PC-9 (cell line): ENCODE measurements around the gene PLB1. TPM values are rescaled to one million over a fixed set of nuclear protein-coding genes. Genes with fewer than 3 reads are reported as not detected.

ENCODE experiments used
- BruUV-seq: library from RNA; stranded (reverse); fragments of 400-500 nt; replicated peaks from 2 replicates; lab custom pipeline; 2021; lab: Mats Ljungman, UMichigan
- CTCF ChIA-PET: fragments of 300-600 bp; sonication (Branson Sonifier 250); formaldehyde crosslinking; loops from one replicate; lab custom pipeline; 2022; ENCODE audit warnings: antibody characterized with exemption; lab: Charles Lee
- POLR2A ChIA-PET: fragments of 300-600 bp; sonication (Branson Sonifier 250); formaldehyde crosslinking; loops from one replicate; lab custom pipeline; 2022; ENCODE audit warnings: antibody characterized with exemption; ENCODE audit not compliant: unreplicated experiment; lab: Charles Lee
- DNase-seq, 2 experiments: peaks; one replicate each; pipeline versions ENCODE4 v3.0.0 to v3.0.0-alpha.2; 2015 to 2022; ENCODE audit warnings: mixed read lengths in 1 of 2
- H2AFZ ChIP-seq: fragments of 200-600 bp; sonication (generic); 2 replicates; pipeline ENCODE4 v1.8.1; 2017; ENCODE audit warnings: antibody characterized with exemption
- H3F3A ChIP-seq: fragments of 200-600 bp; sonication (generic); 2 replicates; pipeline ENCODE4 v1.8.1; 2017; ENCODE audit warnings: antibody characterized with exemption, mild to moderate bottlenecking, low read depth; ENCODE audit not compliant: insufficient read depth
- H3K27ac ChIP-seq: fragments of 200-600 bp; sonication (generic); 2 replicates; pipeline ENCODE4 v1.6.1; 2016; ENCODE audit warnings: mixed run types
- H3K27me3 ChIP-seq: fragments of 200-600 bp; sonication (generic); 2 replicates; pipeline ENCODE4 v1.6.1; 2016; ENCODE audit warnings: low read depth, mixed run types; ENCODE audit not compliant: insufficient read depth
- H3K36me3 ChIP-seq: fragments of 200-600 bp; sonication (generic); 2 replicates; pipeline ENCODE4 v1.6.1; 2016; ENCODE audit warnings: low read depth, mixed run types
- H3K4me1 ChIP-seq: fragments of 200-600 bp; sonication (generic); replicated peaks from 2 replicates; pipeline ENCODE4 v1.6.1; 2016; ENCODE audit warnings: mixed run types; ENCODE audit not compliant: insufficient read depth
- H3K4me2 ChIP-seq: fragments of 200-600 bp; sonication (generic); 2 replicates; pipeline ENCODE4 v1.6.1; 2017; ENCODE audit warnings: mixed run types
- H3K4me3 ChIP-seq: fragments of 200-600 bp; sonication (generic); 2 replicates; pipeline ENCODE4 v1.6.1; 2016; ENCODE audit warnings: mixed run types
- H3K79me2 ChIP-seq: fragments of 200-600 bp; sonication (generic); 2 replicates; pipeline ENCODE4 v1.6.1; 2017; ENCODE audit warnings: low read depth, mixed run types
- H3K9me2 ChIP-seq: fragments of 200-600 bp; sonication (generic); 2 replicates; pipeline ENCODE4 v1.8.1; 2017; ENCODE audit warnings: mild to moderate bottlenecking; ENCODE audit not compliant: insufficient read depth
- H3K9me3 ChIP-seq: fragments of 200-600 bp; sonication (generic); 2 replicates; pipeline ENCODE4 v1.8.1; 2016; ENCODE audit warnings: low read depth; ENCODE audit not compliant: insufficient read depth
- H4K20me1 ChIP-seq: fragments of 200-600 bp; sonication (generic); 2 replicates; pipeline ENCODE4 v1.8.1; 2017; ENCODE audit not compliant: insufficient read depth
- CTCF ChIP-seq: fragments of 200-600 bp; sonication (generic); conservative IDR thresholded peaks from 2 replicates; pipeline ENCODE4 v1.6.1; 2017; ENCODE audit warnings: mixed run types, antibody characterized with exemption, mild to moderate bottlenecking, moderate library complexity
- EZH2 ChIP-seq: fragments of 200-600 bp; sonication (generic); IDR thresholded peaks from 2 replicates; pipeline ENCODE4 v1.8.0; 2017; ENCODE audit warnings: antibody characterized with exemption, low read depth
- intact Hi-C: fragments of 100-400 bp; cut with micrococcal nuclease; formaldehyde crosslinking; loops from one replicate; pipeline ENCODE4 v1.10.0; 2022; ENCODE audit not compliant: unreplicated experiment
- total RNA-seq: library from RNA; stranded (reverse); gene quantifications from 2 replicates; pipeline ENCODE4 v1.2.3, GENCODE V29; 2021

The PLB1 gene
- total RNA-seq, 1 experiment from 2014 or later: 2.7 TPM

- POLR2A ChIA-PET: no interaction called here
Observed at GRCh38 chr2:28647682-28648081, 151.8 kb downstream of the PLB1 start.

DNA sequence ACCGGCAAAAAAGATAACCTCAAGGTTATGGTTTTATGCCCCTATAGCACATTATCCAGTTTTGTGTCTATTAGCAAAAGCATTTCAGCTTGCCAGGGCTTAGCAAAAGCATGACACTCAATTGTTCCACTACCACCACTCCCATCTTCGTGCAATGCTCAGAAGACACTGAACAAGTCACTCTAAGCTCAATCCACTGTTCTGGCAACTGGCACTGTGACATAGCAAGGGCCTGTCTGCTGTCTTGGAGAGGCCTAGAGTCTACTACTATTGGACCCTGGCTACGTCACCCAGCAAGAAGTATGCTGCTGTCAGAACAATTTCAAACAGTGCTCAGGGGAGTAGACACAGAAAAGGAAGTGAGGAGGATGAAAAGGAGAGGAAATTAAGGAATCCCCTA, 152.3 kb downstream of the PLB1 start:
- no peak overlapping the region for H2AFZ ChIP-seq
- no peaks in the 10 kb centered on the region for H3K79me2 ChIP-seq
- ChIA-PET POLR2A (no interaction called here), CTCF (interaction anchor here (1.0 kb wide), 1 partner anchor 27 kb away, joined by 3 read pairs; no protein-coding TSS in a partner anchor)
- H3K9me2 ChIP-seq: no peaks in the 10 kb centered on the region
- H3K4me1 ChIP-seq: peaks cover 70% of the 10 kb centered on the region
- peaks cover 57% of the 10 kb centered on the region for H3F3A ChIP-seq
- no peaks in the 10 kb centered on the region for H4K20me1 ChIP-seq
- H3K9me3 ChIP-seq: no peaks in the 10 kb centered on the region
- H3K36me3 ChIP-seq: no peaks in the 10 kb centered on the region
- no peak for TF ChIP-seq CTCF
- TF ChIP-seq EZH2: no peak
- no peak overlapping the region for H3K4me3 ChIP-seq
- intact Hi-C loops: loop anchor here (2.0 to 5.0 kb wide), 3 partner anchors 36 to 105 kb away; no protein-coding TSS in a partner anchor
- H3K4me2 ChIP-seq: peak overlapping the region; percentile 64; the same call in 1 of the 2 replicates
- H3K27me3 ChIP-seq: no peaks in the 10 kb centered on the region
- DNase-seq: no peak
- BruUV-seq: no TSS peak
- peak overlapping the region; percentile 87 for H3K27ac ChIP-seq

More at GRCh38 chr2:28647682-28648081, 151.8 kb downstream of the PLB1 start:
- TF ChIP-seq EZH2 (no peak), CTCF (no peak)
- Histone ChIP-seq H3F3A (peaks cover 61% of the 10 kb centered on the region), H3K9me2 (no peaks in the 10 kb centered on the region), H3K4me1 (peaks cover 73% of the 10 kb centered on the region), H3K27me3 (no peaks in the 10 kb centered on the region), H3K27ac (no peak overlapping the region), H3K9me3 (no peaks in the 10 kb centered on the region), H4K20me1 (no peaks in the 10 kb centered on the region), H3K4me3 (no peak overlapping the region), H3K36me3 (no peaks in the 10 kb centered on the region), H3K4me2 (no peak overlapping the region), H2AFZ (no peak overlapping the region), H3K79me2 (no peaks in the 10 kb centered on the region)
- CTCF ChIA-PET: interaction anchor here (1.0 kb wide), 1 partner anchor 26 kb away, joined by 3 read pairs; no protein-coding TSS in a partner anchor
- peak in 1 of 2 experiments; percentile 60 for DNase-seq
- intact Hi-C loops: loop anchor here (2.0 to 5.0 kb wide), 3 partner anchors 35 to 105 kb away; no protein-coding TSS in a partner anchor
- BruUV-seq: no TSS peak

- no peaks in the 10 kb centered on the region for H3K79me2 ChIP-seq
- no peaks in the 10 kb centered on the region for H3K27me3 ChIP-seq
- TF ChIP-seq EZH2 (no peak), CTCF (no peak)
- no peaks in the 10 kb centered on the region for H3K36me3 ChIP-seq
- peak overlapping the region; percentile 64 for H3K4me2 ChIP-seq
- no peak overlapping the region for H2AFZ ChIP-seq
- intact Hi-C loops: loop anchor here (1.0 to 5.0 kb wide), 4 partner anchors 16 to 104 kb away; no protein-coding TSS in a partner anchor
- POLR2A ChIA-PET: interaction anchor here (0.6 kb wide), 1 partner anchor 29 kb away, joined by 19 read pairs; no protein-coding TSS in a partner anchor
- CTCF ChIA-PET: interaction anchor here (1.0 kb wide), 1 partner anchor 28 kb away, joined by 3 read pairs; no protein-coding TSS in a partner anchor
- no peaks in the 10 kb centered on the region for H3K9me2 ChIP-seq
- peak overlapping the region; percentile 87 for H3K27ac ChIP-seq
- no peak for DNase-seq
- no peaks in the 10 kb centered on the region for H4K20me1 ChIP-seq
- TSS peak; percentile 89 for BruUV-seq
- peaks cover 63% of the 10 kb centered on the region for H3K4me1 ChIP-seq
- peak overlapping the region; percentile 7; the same call in 1 of the 2 replicates for H3K4me3 ChIP-seq
- no peaks in the 10 kb centered on the region for H3K9me3 ChIP-seq
- peaks cover 51% of the 10 kb centered on the region for H3F3A ChIP-seq
Observed at GRCh38 chr2:28648671-28649395, 153.0 kb downstream of the PLB1 start.
